ENCODE results near the gene WNT7B.

WNT7B gene

DNA sequence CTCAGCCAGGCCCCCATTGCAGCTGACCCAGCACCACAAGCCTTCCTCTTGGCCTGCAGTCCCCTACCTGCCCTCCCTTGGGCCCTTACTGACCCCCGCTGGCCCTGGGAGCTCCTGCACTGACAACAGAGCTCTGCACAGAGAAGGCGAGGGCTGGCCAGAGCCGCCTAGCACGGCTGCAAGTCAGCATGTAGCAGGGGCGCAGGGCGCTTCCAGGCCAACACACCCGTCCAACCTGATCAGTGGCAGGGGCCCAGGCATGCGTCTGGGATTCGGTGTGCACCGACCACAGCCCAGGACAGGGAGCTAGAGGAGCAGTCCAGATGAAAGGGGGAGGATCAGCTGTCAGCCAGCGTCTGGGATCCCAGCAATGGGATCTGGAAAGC lies 7.6 kb downstream of the WNT7B start:
- H3K79me2 ChIP-seq (ENCODE audit: control insufficient read depth, insufficient read depth, low read length, unreplicated experiment), result no peaks in the 10 kb centered on the region
- H3K27me3 ChIP-seq (ENCODE audit: insufficient read depth, low read length), result peaks cover 35% of the 10 kb centered on the region

GRCh38 chr22:45968751-45969413 lies 8.1 kb downstream of the WNT7B start:
- Histone ChIP-seq H3K79me2 (ENCODE audit: control insufficient read depth, insufficient read depth, low read length, unreplicated experiment) (no peaks in the 10 kb centered on the region), H3K4me1 (ENCODE audit: control insufficient read depth, insufficient read depth, low read length, unreplicated experiment) (peaks cover 11% of the 10 kb centered on the region), H3K27ac (ENCODE audit: low read depth, low read length) (no peak overlapping the region), H2AFZ (ENCODE audit: low read length, unreplicated experiment) (no peak overlapping the region), H3K27me3 (ENCODE audit: insufficient read depth, low read length) (peaks cover 30% of the 10 kb centered on the region), H3K36me3 (ENCODE audit: insufficient read depth, low read length) (no peaks in the 10 kb centered on the region), H3K4me3 (ENCODE audit: low read depth, low read length) (no peak overlapping the region)

More for the DNA sequence above, 7.6 kb downstream of the WNT7B start:
- no peak overlapping the region for H2AFZ ChIP-seq (ENCODE audit: low read length, unreplicated experiment)
- peaks cover 11% of the 10 kb centered on the region for H3K4me1 ChIP-seq (ENCODE audit: control insufficient read depth, insufficient read depth, low read length, unreplicated experiment)
- H3K27ac ChIP-seq (ENCODE audit: low read depth, low read length), result no peak overlapping the region
- no peaks in the 10 kb centered on the region for H3K36me3 ChIP-seq (ENCODE audit: insufficient read depth, low read length)
- H3K4me3 ChIP-seq (ENCODE audit: low read depth, low read length), result no peak overlapping the region

GRCh38 chr22:45968003-45968650 lies 8.8 kb downstream of the WNT7B start:
- H3K27ac ChIP-seq (ENCODE audit: low read depth, low read length), result no peak overlapping the region
- no peak overlapping the region for H3K4me3 ChIP-seq (ENCODE audit: low read depth, low read length)
- peaks cover 11% of the 10 kb centered on the region for H3K4me1 ChIP-seq (ENCODE audit: control insufficient read depth, insufficient read depth, low read length, unreplicated experiment)
- no peak overlapping the region for H2AFZ ChIP-seq (ENCODE audit: low read length, unreplicated experiment)
- H3K79me2 ChIP-seq (ENCODE audit: control insufficient read depth, insufficient read depth, low read length, unreplicated experiment), result no peaks in the 10 kb centered on the region
- peaks cover 23% of the 10 kb centered on the region for H3K27me3 ChIP-seq (ENCODE audit: insufficient read depth, low read length)
- H3K36me3 ChIP-seq (ENCODE audit: insufficient read depth, low read length), result no peaks in the 10 kb centered on the region

- Histone ChIP-seq H3K36me3 (ENCODE audit: insufficient read depth, low read length) (no peaks in the 10 kb centered on the region), H3K4me1 (ENCODE audit: control insufficient read depth, insufficient read depth, low read length, unreplicated experiment) (peaks cover 11% of the 10 kb centered on the region), H3K79me2 (ENCODE audit: control insufficient read depth, insufficient read depth, low read length, unreplicated experiment) (no peaks in the 10 kb centered on the region), H3K27ac (ENCODE audit: low read depth, low read length) (no peak overlapping the region), H3K4me3 (ENCODE audit: low read depth, low read length) (no peak overlapping the region), H3K27me3 (ENCODE audit: insufficient read depth, low read length) (peaks cover 14% of the 10 kb centered on the region), H2AFZ (ENCODE audit: low read length, unreplicated experiment) (no peak overlapping the region)
These were observed 10.0 kb downstream of the WNT7B start for GRCh38 chr22:45966895-45967365.

DNA sequence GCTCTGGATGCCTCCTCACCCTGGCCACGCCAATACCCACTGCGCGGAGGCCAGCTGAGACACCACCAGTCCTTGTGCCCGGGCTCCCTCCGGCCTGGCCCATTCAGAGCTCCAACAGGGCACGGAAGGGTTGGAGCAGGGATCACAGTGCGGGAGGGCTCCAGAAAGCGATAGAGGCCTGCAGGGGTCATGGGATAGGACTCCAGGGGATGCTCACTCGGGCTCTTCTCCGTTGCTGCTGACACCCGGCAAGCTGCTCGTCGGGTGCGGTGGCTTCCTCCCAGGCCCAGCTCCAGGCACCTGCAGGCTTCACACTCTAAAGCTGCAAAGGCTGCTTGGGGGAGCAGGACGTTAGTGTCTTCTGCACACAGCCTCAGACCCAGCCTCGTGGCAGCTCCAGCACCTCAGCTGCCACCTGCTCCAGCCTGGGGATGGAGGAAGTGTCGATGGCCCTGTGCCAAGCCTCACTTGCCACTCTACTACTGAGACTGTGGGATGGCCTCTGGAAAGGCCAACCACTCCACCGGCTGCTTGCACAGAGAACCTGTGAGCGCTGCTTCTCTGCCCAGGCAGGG lies 10.6 kb downstream of the WNT7B start:
- Histone ChIP-seq H2AFZ (ENCODE audit: low read length, unreplicated experiment) (no peak overlapping the region), H3K36me3 (ENCODE audit: insufficient read depth, low read length) (no peaks in the 10 kb centered on the region), H3K4me3 (ENCODE audit: low read depth, low read length) (no peak overlapping the region), H3K79me2 (ENCODE audit: control insufficient read depth, insufficient read depth, low read length, unreplicated experiment) (no peaks in the 10 kb centered on the region), H3K4me1 (ENCODE audit: control insufficient read depth, insufficient read depth, low read length, unreplicated experiment) (peaks cover 11% of the 10 kb centered on the region), H3K27me3 (ENCODE audit: insufficient read depth, low read length) (peaks cover 10% of the 10 kb centered on the region), H3K27ac (ENCODE audit: low read depth, low read length) (no peak overlapping the region)

GRCh38 chr22:45965563-45965962 lies 11.4 kb downstream of the WNT7B start:
- Histone ChIP-seq H3K4me3 (ENCODE audit: low read depth, low read length) (no peak overlapping the region), H3K27ac (ENCODE audit: low read depth, low read length) (no peak overlapping the region), H3K4me1 (ENCODE audit: control insufficient read depth, insufficient read depth, low read length, unreplicated experiment) (peaks cover 11% of the 10 kb centered on the region), H3K36me3 (ENCODE audit: insufficient read depth, low read length) (no peaks in the 10 kb centered on the region), H3K79me2 (ENCODE audit: control insufficient read depth, insufficient read depth, low read length, unreplicated experiment) (no peaks in the 10 kb centered on the region), H3K27me3 (ENCODE audit: insufficient read depth, low read length) (peaks cover 2% of the 10 kb centered on the region), H2AFZ (ENCODE audit: low read length, unreplicated experiment) (no peak overlapping the region)

DNA sequence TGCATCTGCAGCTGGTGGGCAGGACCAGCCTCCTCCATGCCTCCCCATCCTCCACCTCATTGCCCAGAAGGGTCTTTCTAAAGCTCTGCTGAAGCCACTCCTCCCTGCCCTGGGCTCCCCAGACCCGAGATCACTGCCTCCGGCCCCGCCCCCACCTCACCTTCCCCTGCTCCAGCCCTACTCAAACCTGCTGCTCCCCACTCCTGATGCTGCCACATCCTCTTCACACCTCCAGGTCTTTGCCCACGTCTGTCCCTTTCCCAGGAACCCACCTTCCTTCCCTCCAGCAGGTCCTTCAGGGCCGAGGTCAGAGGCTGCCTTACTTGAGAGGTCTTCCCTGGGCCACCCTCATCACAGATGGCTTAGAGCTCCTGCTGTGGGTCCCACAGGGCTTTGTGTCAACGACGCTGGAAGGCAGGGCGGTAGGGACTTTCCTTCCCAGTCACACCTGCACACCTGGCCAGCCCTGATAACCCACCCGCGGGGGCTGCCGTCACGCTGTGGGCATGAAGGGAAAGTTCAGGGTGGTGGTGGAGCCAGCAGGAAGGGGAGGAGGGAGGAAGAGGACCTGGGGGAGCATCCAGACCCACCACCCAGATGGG lies 11.9 kb downstream of the WNT7B start:
- no peaks in the 10 kb centered on the region for H3K27me3 ChIP-seq (ENCODE audit: insufficient read depth, low read length)
- H3K4me3 ChIP-seq (ENCODE audit: low read depth, low read length), result no peak overlapping the region
- no peaks in the 10 kb centered on the region for H3K36me3 ChIP-seq (ENCODE audit: insufficient read depth, low read length)
- H3K79me2 ChIP-seq (ENCODE audit: control insufficient read depth, insufficient read depth, low read length, unreplicated experiment), result no peaks in the 10 kb centered on the region
- no peak overlapping the region for H2AFZ ChIP-seq (ENCODE audit: low read length, unreplicated experiment)
- H3K27ac ChIP-seq (ENCODE audit: low read depth, low read length), result no peak overlapping the region
- H3K4me1 ChIP-seq (ENCODE audit: control insufficient read depth, insufficient read depth, low read length, unreplicated experiment), result peaks cover 11% of the 10 kb centered on the region

DNA sequence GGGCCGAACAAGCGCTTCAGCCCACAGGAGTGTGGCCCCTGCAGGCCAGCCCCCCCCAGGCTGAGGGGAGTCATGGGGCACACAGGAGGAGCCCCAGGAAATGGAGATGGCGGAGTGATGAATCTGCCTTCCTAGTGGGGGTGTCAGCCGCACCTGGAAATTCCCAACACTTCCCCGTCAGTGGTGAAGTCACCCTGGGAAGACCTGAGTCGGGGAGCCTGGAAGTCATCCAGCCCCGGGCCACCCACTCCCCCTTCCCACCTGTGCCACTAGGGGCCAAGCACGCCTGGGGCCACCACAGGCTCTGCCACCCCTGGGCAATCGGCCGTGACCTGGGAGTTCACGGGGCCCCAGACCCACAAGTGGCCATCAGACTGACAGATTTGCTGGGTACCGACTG lies 12.6 kb downstream of the WNT7B start:
- H3K27me3 ChIP-seq (ENCODE audit: insufficient read depth, low read length), result no peaks in the 10 kb centered on the region
- peaks cover 10% of the 10 kb centered on the region for H3K4me1 ChIP-seq (ENCODE audit: control insufficient read depth, insufficient read depth, low read length, unreplicated experiment)
- H3K36me3 ChIP-seq (ENCODE audit: insufficient read depth, low read length), result no peaks in the 10 kb centered on the region
- no peak overlapping the region for H2AFZ ChIP-seq (ENCODE audit: low read length, unreplicated experiment)
- no peak overlapping the region for H3K4me3 ChIP-seq (ENCODE audit: low read depth, low read length)
- H3K79me2 ChIP-seq (ENCODE audit: control insufficient read depth, insufficient read depth, low read length, unreplicated experiment), result no peaks in the 10 kb centered on the region
- no peak overlapping the region for H3K27ac ChIP-seq (ENCODE audit: low read depth, low read length)

- Histone ChIP-seq H3K27me3 (ENCODE audit: insufficient read depth, low read length) (no peaks in the 10 kb centered on the region), H3K27ac (ENCODE audit: low read depth, low read length) (no peak overlapping the region), H3K36me3 (ENCODE audit: insufficient read depth, low read length) (no peaks in the 10 kb centered on the region), H2AFZ (ENCODE audit: low read length, unreplicated experiment) (no peak overlapping the region), H3K4me3 (ENCODE audit: low read depth, low read length) (no peak overlapping the region), H3K79me2 (ENCODE audit: control insufficient read depth, insufficient read depth, low read length, unreplicated experiment) (no peaks in the 10 kb centered on the region), H3K4me1 (ENCODE audit: control insufficient read depth, insufficient read depth, low read length, unreplicated experiment) (peaks cover 4% of the 10 kb centered on the region)
These were observed 13.1 kb downstream of the WNT7B start for GRCh38 chr22:45963821-45964220.

DNA sequence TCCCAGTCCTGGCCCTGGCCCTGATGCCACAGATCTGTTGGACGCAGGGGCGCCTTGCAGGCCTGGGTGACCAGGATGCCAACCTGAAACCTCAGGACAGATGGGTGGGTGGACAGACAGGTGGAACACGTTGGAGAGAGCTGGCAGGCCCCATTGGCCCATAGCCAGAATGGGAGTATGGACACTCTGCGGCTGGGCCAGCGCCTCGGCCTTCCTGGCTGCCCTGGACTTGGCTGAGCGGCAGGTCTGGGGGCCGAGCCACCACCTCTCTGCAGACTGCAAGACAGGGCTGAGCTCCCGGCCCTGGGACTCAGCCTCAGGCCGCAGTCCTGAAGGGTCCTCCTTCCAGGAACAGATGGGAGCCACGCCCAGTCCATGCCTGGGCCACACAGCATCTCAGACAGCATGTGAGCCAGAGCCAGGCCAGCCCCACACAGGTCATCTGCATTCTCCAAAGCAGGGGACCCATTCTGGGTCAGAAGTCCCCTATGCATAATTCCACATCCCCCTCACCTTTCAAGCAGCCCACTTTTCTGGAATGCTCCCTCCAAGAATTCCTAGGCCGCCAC lies 14.1 kb downstream of the WNT7B start:
- H2AFZ ChIP-seq (ENCODE audit: low read length, unreplicated experiment), result no peak overlapping the region
- no peaks in the 10 kb centered on the region for H3K27me3 ChIP-seq (ENCODE audit: insufficient read depth, low read length)
- no peak overlapping the region for H3K27ac ChIP-seq (ENCODE audit: low read depth, low read length)
- H3K36me3 ChIP-seq (ENCODE audit: insufficient read depth, low read length), result no peaks in the 10 kb centered on the region
- H3K79me2 ChIP-seq (ENCODE audit: control insufficient read depth, insufficient read depth, low read length, unreplicated experiment), result no peaks in the 10 kb centered on the region
- no peaks in the 10 kb centered on the region for H3K4me1 ChIP-seq (ENCODE audit: control insufficient read depth, insufficient read depth, low read length, unreplicated experiment)
- no peak overlapping the region for H3K4me3 ChIP-seq (ENCODE audit: low read depth, low read length)

Data from ACC112 (cell line).